ENCODE data around the gene GIN1. TPM values are rescaled to one million over a fixed set of nuclear protein-coding genes. Genes with fewer than 3 reads are reported as not detected.

GIN1 gene, protein sequence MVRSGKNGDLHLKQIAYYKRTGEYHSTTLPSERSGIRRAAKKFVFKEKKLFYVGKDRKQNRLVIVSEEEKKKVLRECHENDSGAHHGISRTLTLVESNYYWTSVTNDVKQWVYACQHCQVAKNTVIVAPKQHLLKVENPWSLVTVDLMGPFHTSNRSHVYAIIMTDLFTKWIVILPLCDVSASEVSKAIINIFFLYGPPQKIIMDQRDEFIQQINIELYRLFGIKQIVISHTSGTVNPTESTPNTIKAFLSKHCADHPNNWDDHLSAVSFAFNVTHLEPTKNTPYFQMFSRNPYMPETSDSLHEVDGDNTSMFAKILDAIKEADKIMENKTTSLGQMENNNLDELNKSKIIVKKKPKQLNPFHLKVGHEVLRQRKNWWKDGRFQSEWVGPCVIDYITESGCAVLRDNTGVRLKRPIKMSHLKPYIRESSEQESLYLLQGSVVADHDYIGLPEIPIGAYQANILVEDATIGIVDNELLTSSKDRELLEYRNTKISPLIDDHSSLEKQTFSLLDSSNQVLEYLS
- 2.0 and 13.6 TPM in 2 replicates for total RNA-seq

DNA sequence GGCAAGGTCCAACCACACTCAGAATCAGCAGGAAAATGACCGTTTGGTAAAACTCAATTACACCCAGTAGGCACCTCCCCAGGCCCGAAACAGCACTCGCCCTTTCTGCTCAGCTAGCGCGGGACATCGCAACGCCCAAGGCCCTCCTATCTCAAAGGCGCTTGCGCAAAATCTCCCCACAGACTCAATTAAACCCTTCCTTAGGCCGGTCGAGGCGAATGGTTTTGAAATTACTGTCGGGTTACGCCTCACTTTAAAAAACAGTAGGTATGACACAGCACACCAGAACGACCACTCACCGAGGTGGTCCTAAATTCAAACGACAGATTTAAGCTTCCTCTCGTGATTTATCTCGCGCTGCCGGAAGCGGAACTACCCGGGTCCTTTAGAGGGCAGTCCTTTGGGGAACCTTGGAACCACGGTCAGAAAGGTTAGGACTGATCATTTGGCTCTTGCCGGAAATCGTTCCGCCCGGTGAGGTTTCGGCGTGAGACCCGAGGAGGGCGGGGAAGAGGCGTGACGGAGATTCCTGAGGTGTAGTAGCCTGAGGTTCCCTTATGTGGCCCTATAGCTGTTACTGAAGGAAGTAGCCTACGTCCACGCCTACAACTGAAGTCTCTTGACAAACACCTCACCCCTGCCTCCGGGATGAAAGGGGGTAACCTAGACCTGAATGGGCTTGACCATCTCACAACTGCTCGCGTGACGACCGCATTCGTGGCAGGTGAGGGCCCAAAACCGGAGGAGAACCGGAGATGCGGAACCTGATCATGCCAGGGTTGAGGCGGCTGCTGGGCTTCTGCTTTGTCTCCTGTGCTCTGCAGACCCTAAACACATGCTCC is at the start of gene GIN1, which contains the start of gene PPIP5K2:
Gene GIN1 (minus strand): TSS at position 374 of the 842 bp plus-strand sequence. CDS start 11,431 bp downstream, outside the sequence.
Gene PPIP5K2 (plus strand): TSS at position 537 of the 842 bp plus-strand sequence. CDS start 9,289 bp downstream, outside the sequence.

Other genes with a start within 250 kb of the GIN1 start
- 19.0 and 23.8 TPM in 2 replicates for gene PPIP5K2, start 163 bp upstream of the GIN1 start, total RNA-seq
- gene MACIR, start 138.6 kb upstream of the GIN1 start, total RNA-seq: 9.6 and 11.3 TPM in 2 replicates

All from hair follicular keratinocyte (primary cell).